Measurements from ENCODE around the gene CHMP4A.
"Not testable (repeated sequence)": the region's sequence is repeated elsewhere in the genome, so short reads cannot be mapped to it uniquely, and the experiment has no call there.

The CHMP4A gene

DNA sequence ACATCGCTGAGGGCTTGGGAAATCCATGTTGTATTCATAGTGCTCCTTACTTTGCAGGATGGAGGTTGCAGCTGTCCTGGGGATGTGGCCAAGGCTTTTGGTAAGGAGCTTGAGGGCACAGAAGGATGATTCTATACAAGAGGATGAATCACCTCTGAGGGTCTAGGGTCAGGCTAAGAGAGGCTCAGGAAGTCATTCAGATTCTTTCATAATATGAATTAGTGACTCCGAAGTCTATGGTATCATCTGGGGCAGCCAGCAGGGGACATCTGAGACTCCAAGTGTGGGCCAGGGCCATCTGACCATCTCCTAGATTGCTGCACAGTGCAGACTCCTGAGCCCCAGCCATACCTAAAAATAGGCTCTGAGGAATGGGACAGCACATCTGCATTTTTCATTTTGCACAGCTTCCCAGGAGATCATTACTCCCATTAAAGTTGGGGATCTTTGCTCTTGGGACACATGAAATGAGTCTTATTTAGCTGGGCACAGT is 24.2 kb upstream of the CHMP4A start:
- H3K27me3 Mint-ChIP-seq: no peaks in the 10 kb centered on the region
- H3K36me3 Mint-ChIP-seq (ENCODE audit: low read depth): peaks cover 50% of the 10 kb centered on the region
- H3K4me3 Mint-ChIP-seq: no peak overlapping the region
- no peak overlapping the region for H3K27ac Mint-ChIP-seq
- no peak for ATAC-seq
- peaks cover 71% of the 10 kb centered on the region for H3K4me1 Mint-ChIP-seq
- no peaks in the 10 kb centered on the region for H3K9me3 Mint-ChIP-seq
- DNase-seq: no peak

DNA sequence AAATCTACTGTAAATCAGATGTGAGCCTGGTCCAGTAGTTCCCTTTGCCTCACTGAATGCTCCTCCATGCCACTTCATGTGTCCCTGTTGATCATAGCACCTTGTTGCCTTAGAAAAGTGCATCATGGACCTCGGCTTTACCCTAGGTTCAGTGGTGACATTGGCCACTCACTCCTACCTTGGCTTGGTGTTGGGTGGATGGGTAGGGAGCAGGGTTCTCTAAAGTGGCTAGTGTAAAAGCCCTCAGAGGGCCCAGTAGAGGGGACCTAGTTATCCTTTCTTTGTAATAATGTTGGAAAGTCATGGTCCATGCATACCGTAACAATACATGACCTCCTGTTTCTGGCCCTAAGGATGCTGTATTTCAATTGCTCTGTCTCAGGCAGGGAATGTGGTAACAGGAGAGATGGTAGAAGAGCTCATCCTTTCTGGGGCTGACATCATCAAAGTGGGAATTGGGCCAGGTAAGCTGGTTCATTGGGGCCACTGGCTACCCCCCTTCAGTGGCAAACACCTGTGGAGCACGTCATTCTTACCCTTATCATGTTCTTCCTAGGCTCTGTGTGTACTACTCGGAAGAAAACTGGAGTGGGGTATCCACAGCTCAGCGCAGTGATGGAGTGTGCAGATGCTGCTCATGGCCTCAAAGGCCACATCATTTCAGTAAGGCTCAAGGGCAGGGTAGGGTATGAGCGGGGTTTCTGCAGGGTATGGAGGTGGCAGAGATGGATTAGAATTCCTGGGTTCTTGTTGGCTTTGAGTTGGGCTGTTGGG is 23.6 kb upstream of the CHMP4A start:
- Mint-ChIP-seq H3K27ac (peak overlapping the region; percentile 59), H3K9me3 (no peaks in the 10 kb centered on the region), H3K4me1 (peaks cover 68% of the 10 kb centered on the region), H3K36me3 (ENCODE audit: low read depth) (peaks cover 48% of the 10 kb centered on the region), H3K4me3 (no peak overlapping the region), H3K27me3 (no peaks in the 10 kb centered on the region)
- ATAC-seq (no peak), DNase-seq (no peak)

DNA sequence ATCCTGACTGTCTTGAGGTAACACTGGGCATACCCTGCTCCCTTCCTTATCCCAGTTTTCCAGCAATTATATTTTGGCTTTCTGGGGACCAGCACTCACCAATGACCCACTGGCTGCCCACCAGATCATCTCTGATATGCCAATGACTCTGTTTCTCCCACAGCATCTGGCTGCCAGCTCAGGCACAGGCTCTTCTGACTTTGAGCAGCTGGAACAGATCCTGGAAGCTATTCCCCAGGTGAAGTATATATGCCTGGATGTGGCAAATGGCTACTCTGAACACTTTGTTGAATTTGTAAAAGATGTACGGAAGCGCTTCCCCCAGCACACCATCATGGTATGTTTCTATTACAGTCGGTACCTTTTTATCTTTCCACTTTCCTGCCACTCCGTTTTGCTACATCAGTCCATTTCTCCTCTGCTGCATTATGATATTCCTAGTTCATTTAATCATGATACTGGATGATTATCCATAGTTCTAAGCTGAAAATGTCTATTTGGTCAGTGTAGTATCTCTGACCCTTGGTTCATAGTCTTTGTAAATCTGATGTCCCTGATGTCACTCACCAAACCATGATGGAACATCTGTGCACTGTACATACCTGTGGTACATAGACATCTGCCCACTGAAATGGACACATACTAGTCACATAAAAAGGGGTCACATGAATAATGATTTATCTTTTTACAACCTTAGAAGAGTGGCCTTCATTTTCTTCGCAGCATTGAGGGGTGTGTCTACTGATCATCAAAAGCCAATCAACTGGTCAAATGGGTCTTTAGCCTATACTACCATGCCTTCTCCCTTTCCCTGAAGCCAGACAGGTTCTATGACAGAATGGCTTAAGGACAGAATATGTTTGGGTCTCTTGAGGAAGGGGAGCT is 22.8 kb upstream of the CHMP4A start:
- H3K4me1 Mint-ChIP-seq: peaks cover 64% of the 10 kb centered on the region
- no peaks in the 10 kb centered on the region for H3K9me3 Mint-ChIP-seq
- DNase-seq (no peak), ATAC-seq (no peak)
- peaks cover 48% of the 10 kb centered on the region for H3K36me3 Mint-ChIP-seq (ENCODE audit: low read depth)
- H3K4me3 Mint-ChIP-seq: no peak overlapping the region
- H3K27me3 Mint-ChIP-seq: no peaks in the 10 kb centered on the region
- peak overlapping the region; percentile 67 for H3K27ac Mint-ChIP-seq

DNA sequence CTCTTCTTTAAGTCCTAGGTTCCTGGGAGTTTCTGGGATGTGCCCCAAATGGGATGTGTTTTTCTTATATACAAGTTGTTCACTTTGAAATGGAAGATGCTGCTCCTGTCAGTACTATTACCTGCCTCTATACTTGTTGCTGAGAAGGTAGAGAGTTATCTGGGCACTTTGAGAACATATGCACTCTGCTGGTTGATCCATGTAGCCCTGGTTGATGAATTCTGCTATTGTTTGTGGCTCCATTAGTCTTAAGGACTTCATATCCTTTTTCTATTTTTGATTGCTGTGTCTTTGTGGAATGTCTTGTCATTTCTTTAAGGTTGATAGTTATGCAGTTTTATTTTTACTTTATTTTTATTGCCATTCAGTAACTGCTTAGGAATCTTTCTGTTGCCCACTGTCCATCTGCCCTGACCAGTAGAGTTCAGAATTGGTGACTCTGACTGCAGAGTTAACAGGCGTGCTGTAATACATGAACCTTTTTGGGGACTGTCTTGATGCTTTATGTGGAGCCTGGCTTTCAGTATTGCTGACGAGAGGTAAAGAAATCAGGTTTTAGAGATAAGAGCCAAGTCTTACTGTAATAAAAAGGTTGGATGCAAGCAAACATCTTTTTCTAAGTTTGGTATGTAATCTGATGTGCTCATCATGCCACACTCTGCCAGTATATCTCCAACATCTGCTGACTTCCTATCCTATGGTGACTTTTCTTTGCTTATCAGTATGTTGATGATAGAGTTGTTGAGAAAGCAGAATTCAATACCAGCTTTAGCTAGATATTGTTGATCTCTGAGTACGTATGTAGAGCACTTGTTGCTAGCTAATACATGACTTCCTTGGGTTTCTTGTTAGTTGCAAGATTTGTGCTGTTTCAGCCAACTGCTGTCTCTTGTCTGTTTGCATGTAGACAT is 21.1 kb upstream of the CHMP4A start:
- no peaks in the 10 kb centered on the region for H3K9me3 Mint-ChIP-seq
- H3K36me3 Mint-ChIP-seq (ENCODE audit: low read depth): peaks cover 37% of the 10 kb centered on the region
- ATAC-seq: no peak
- H3K27me3 Mint-ChIP-seq: no peaks in the 10 kb centered on the region
- H3K4me3 Mint-ChIP-seq: peak overlapping the region; percentile 94
- H3K4me1 Mint-ChIP-seq: peaks cover 54% of the 10 kb centered on the region
- DNase-seq: no peak
- H3K27ac Mint-ChIP-seq: peak overlapping the region; percentile 94

DNA sequence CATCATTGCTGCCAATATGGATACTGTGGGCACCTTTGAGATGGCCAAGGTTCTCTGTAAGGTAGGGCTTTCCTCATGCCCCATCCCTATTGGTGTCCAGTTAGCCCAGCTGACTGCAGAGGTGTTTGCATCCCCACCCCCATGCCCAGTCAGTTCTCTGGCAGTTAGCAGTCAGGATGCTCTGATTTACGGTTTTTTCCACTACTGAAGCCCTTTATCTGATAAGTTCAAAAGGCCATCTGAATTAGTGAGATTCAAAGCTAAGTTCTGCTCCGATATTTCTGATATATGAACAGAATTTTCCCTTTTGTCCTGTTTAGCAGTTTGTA is 20.2 kb upstream of the CHMP4A start:
- Mint-ChIP-seq H3K4me1 (peaks cover 50% of the 10 kb centered on the region), H3K9me3 (no peaks in the 10 kb centered on the region), H3K27ac (peak overlapping the region; percentile 94), H3K4me3 (peak overlapping the region; percentile 94), H3K36me3 (ENCODE audit: low read depth) (peaks cover 33% of the 10 kb centered on the region), H3K27me3 (no peaks in the 10 kb centered on the region)
- ATAC-seq (no peak), DNase-seq (peak; percentile 29)

DNA sequence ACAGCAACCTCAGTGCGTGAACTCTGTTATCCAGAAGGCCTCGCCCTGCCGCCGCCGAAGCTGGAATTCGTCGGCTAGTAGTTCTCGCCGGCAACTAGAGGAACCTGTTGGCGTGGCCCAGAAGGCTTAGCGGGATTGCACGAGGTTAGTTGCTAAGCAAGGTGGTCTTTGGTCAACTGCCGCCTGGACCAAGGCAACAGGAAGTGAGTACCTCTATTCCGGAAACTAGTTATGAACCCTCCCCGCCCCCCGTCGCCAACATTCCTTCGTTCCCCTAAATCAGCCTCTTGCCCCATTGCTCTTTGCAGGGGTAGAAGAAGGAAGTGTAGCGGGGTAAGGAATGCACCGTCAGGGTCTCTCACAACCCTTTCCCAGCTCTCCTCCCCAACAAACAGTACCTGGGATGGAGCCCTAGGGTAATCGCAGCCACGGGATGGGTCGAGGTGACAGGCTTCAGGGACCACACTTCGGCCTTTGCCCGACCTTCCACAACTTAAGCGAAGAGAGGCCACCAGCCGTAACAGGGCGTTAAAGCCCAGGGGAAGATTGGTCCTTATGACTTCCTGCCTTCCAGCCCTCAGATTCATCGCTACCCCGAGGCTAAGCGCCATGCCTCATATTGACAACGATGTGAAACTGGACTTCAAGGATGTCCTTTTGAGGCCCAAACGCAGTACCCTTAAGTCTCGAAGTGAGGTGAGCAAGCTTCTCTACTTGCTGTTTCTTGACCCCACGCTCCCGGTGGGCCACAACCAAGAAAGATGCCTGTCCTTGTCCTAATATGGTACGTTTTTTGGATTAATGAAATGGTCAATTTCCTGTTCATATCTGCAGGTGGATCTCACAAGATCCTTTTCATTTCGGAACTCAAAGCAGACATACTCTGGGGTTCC is 19.6 kb upstream of the CHMP4A start, which contains the start of gene GMPR2:
Gene GMPR2, plus strand, starts transcription at position 285 of the 893 bp plus-strand sequence. Its CDS starts 325 bp downstream, at position 610.
- Mint-ChIP-seq H3K9me3 (no peaks in the 10 kb centered on the region), H3K36me3 (ENCODE audit: low read depth) (peaks cover 29% of the 10 kb centered on the region), H3K27ac (peak within 1 kb of the TSS; percentile 94), H3K4me1 (peaks cover 44% of the 10 kb centered on the region), H3K4me3 (peak within 1 kb of the TSS; percentile 94), H3K27me3 (no peaks in the 10 kb centered on the region)
- DNase-seq (no peak), ATAC-seq (peak; percentile 44)

DNA sequence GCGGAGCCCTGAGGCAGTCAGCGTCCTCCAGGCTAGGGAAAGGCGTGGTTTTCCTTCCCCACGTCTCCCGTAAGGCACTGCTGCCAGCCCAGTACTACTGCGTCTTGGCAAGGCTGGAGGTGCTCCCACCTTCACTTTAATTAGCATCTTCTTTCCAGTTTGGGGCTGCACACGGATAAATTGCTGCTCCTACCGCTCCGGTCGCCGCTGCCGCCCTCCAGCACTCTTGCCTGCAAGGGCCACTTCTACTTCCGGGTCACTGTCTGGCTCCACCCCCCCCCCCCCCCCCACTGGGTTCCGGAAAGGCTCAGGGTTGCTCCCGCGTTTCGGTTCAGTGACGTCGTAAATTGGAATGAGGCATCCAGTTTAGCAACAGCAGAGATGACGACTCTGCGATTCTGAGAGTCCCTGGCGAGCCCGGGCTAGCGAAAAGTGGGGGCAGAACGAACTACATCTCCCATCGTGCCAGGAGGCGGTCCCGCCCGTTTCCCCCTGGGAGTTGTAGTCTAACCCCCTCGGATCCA is 18.9 kb upstream of the CHMP4A start, which contains the start of gene NEDD8:
Gene NEDD8, minus strand, starts transcription at position 247 of the 524 bp plus-strand sequence. Its CDS starts 100 bp downstream, at position 147.
- no peaks in the 10 kb centered on the region for H3K9me3 Mint-ChIP-seq
- DNase-seq (peak; percentile 87), ATAC-seq (peak; percentile 95)
- peaks cover 46% of the 10 kb centered on the region for H3K4me1 Mint-ChIP-seq
- H3K27me3 Mint-ChIP-seq: no peaks in the 10 kb centered on the region
- H3K27ac Mint-ChIP-seq: peak within 1 kb of the TSS; percentile 94
- peak within 1 kb of the TSS; percentile 94 for H3K4me3 Mint-ChIP-seq
- peaks cover 25% of the 10 kb centered on the region for H3K36me3 Mint-ChIP-seq (ENCODE audit: low read depth)

DNA sequence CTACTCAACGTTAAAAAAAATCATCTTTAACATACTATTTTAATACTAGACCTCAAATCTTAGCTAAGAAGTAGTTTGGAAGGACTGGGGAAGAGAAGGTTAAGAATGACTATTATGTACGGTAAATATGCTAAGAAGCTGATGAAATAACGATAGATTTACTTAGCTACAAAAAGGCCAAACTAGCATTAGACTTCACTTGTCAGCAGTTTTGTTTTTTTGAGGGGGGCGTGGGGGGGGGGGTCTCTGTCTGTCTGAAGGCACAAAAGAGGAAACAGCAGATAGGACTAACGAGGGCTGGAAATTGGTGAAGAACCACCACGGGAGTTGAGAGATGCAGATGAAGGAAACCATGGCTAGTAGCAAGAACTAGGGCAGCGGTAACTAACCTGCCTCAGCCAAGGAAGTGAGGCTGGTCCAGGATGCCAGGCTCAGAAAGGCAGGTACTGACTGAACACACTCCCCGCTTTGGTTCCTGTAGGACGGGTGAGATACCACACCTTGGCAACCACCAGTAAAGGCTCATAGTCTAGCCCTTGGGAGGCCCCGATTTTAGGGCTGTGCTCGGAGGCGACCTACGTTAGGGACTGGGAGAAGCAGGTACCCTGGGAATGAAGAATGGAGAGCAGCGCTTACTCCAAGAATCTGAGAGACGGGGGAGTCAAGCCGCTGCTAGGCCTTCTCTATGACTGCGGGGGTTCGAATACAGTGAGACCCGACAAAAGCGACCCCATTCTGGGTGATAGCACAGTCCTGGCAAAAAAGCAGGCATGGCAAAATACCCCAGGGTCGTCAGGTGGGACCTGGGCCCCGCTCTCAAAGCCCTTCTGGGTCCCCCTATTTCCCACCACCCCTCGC is 18.2 kb upstream of the CHMP4A start:
- peak; percentile 22 for ATAC-seq
- peak; percentile 22 for DNase-seq

DNA sequence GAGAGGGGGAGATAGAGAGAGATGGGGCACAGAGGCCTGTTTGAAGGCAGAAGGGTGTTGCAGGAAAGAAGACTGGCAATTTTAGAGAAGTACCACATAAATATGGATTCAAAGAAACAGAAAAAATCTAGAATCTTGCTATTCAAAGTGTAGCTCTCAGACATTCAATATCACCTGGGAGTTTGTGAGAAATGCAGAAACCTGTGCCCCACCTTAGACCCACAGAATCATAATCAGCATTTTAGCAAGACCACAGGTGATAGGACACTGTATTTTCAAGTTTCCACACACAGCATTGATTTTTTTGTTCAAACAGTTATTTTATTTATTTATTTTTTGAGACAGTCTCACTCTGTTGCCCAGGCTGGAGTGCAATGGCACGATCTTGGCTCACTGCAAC is 15.6 kb upstream of the CHMP4A start:
- Mint-ChIP-seq H3K27ac (no peak overlapping the region), H3K4me3 (no peak overlapping the region), H3K36me3 (ENCODE audit: low read depth) (peaks cover 15% of the 10 kb centered on the region), H3K4me1 (peaks cover 38% of the 10 kb centered on the region), H3K27me3 (no peaks in the 10 kb centered on the region), H3K9me3 (no peaks in the 10 kb centered on the region)
- ATAC-seq (no peak), DNase-seq (no peak)

More for the DNA sequence above, 18.2 kb upstream of the CHMP4A start:
- Mint-ChIP-seq H3K9me3 (no peaks in the 10 kb centered on the region), H3K36me3 (ENCODE audit: low read depth) (peaks cover 21% of the 10 kb centered on the region), H3K4me1 (peaks cover 50% of the 10 kb centered on the region), H3K27ac (peak overlapping the region; percentile 94), H3K27me3 (no peaks in the 10 kb centered on the region), H3K4me3 (peak overlapping the region; percentile 94)

DNA sequence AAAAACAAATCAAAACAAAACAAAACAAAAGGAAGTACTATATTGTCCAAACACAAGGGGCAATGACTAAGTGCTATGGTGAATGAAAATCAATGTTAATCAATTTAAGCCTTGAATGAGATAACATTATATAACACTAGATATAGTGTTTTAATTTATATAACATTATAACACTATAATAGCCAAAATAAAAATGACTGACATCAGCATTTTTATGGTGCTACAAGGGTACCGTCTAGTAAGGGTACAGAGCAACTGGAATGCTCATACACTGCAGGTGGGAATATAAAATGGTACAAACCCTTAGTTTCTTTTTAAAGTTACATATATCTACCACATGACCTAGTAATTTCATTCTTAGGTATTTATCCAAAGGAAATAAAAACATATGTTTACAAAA is 13.2 kb upstream of the CHMP4A start:
- no peak overlapping the region for H3K27ac Mint-ChIP-seq
- ATAC-seq: no peak
- H3K4me3 Mint-ChIP-seq: no peak overlapping the region

DNA sequence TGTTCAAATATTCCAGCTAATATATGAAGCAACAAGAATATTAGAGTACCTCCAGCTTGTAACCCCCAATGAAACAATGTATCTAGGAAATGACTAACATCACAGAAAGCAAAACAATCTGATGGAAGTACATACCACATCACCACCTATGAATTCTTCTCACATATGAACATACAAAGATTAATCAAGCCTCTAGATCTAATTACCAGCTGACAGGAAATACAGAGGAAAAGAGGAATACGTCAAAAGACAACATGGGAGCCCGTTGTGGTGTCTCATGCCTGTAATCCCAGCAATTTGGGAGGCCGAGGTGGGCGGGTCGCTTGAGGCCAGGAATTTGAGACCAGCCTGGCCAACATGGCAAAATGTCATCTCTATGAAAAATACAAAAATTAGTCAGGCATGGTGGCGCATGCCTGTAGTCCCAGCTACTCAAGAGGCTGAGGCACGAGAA is 11.4 kb upstream of the CHMP4A start:
- Mint-ChIP-seq H3K4me1 (peaks cover 21% of the 10 kb centered on the region), H3K27me3 (no peaks in the 10 kb centered on the region), H3K4me3 (no peak overlapping the region), H3K27ac (peak overlapping the region; percentile 17), H3K9me3 (no peaks in the 10 kb centered on the region), H3K36me3 (ENCODE audit: low read depth) (peaks cover 15% of the 10 kb centered on the region)
- ATAC-seq (no peak), DNase-seq (no peak)

More for the DNA sequence above, 13.2 kb upstream of the CHMP4A start:
- Mint-ChIP-seq H3K27me3 (no peaks in the 10 kb centered on the region), H3K36me3 (ENCODE audit: low read depth) (peaks cover 15% of the 10 kb centered on the region), H3K9me3 (no peaks in the 10 kb centered on the region), H3K4me1 (peaks cover 28% of the 10 kb centered on the region)
- no peak for DNase-seq

DNA sequence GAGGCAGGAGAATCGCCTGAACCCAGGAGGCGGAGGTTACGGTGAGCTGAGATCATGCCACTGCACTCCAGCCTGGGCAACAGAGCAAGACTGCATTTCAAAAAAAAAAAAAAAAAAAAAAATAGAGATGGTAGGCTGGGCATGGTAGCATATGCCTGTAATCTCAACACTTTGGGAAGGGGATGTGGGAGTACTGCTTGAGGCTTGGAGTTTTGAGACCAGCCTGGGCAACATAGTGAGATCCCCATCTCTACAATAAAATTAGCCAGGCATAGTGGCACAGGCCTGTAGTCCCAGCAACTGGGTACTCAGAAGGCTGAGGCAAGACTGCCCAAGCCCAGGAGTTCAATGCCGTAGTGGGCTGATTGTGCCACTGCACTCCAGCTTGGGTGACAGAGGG is 9.7 kb upstream of the CHMP4A start:
- H3K4me1 Mint-ChIP-seq: peaks cover 14% of the 10 kb centered on the region
- ATAC-seq, H3K27ac Mint-ChIP-seq, DNase-seq, H3K27me3 Mint-ChIP-seq, H3K4me3 Mint-ChIP-seq, H3K9me3 Mint-ChIP-seq: not testable (repeated sequence)
- H3K36me3 Mint-ChIP-seq (ENCODE audit: low read depth): peaks cover 19% of the 10 kb centered on the region

Data from activated naive CD8-positive, alpha-beta T cell treated with anti-CD3 and anti-CD28 coated beads, Interleukin-2, amount 50 U/mL, for 24 hours (primary cell).